K562 (cell line): ENCODE measurements around the gene PTPRE. TPM values are rescaled to one million over a fixed set of nuclear protein-coding genes. Genes with fewer than 3 reads are reported as not detected.

Source experiments
- ATAC-seq: fragments of 200-7000 bp; cut with Tn5 transposase; 3 replicates; pipeline ENCODE4 v1.9.1; 2020; ENCODE audit warnings: moderate library complexity
- BruUV-seq: library from RNA; stranded (reverse); fragments of 400-500 nt; replicated peaks from 2 replicates; lab custom pipeline; 2021; lab: Mats Ljungman, UMichigan
- CTCF ChIA-PET: fragments of 300-600 bp; formaldehyde crosslinking; extraction: SDS; loops from one replicate; lab custom pipeline; 2021; ENCODE audit warnings: low intra/inter-chr PET ratio; lab: Yijun Ruan, JAX
- POLR2A ChIA-PET: fragments of 300-600, 350-650 bp; sonication (Branson Sonifier 250); formaldehyde crosslinking; extraction: SDS; loops from one replicate; lab custom pipeline; 2021; ENCODE audit warnings: antibody characterized with exemption, inconsistent platforms; lab: Yijun Ruan, JAX
- DNase-seq, 4 experiments: peaks; one replicate each; pipeline versions ENCODE4 v3.0.0 to v3.0.0-alpha.2; 2011 to 2018; ENCODE audit warnings: low spot score in 3 of 4, mixed read lengths in 3 of 4; ENCODE audit errors: extremely low read depth in 1 of 4
- FAIRE-seq: peaks from 2 replicates; lab custom pipeline; 2011; peaks lifted over from hg19 to GRCh38; lab: Jason Lieb, UNC
- H2AFZ ChIP-seq: 2 replicates; pipeline ENCODE4 v1.6.0; 2011; ENCODE audit warnings: low read depth, low read length, control low read depth, inconsistent platforms
- H3K27ac ChIP-seq: fragments of 200-600 bp; 3 replicates; pipeline ENCODE4 v1.8.0; 2011; ENCODE audit warnings: low read depth, mild to moderate bottlenecking, control low read depth, inconsistent platforms, low read length, moderate library complexity, mixed read lengths; ENCODE audit errors: extremely low read depth
- H3K27me3 ChIP-seq, 2 experiments: fragments of 300-600 bp in 1 of 2; 2 replicates in 1 of 2; 3 replicates in 1 of 2; pipeline versions ENCODE4 v1.6.0 to v1.8.0; 2011; ENCODE audit warnings: inconsistent platforms in 2 of 2, low read length in 2 of 2, mild to moderate bottlenecking in 1 of 2, mixed read lengths in 1 of 2, moderate library complexity in 1 of 2; ENCODE audit not compliant: control insufficient read depth in 2 of 2, insufficient read depth in 2 of 2
- H3K36me3 ChIP-seq: fragments of 300-600 bp; 3 replicates; pipeline ENCODE4 v1.8.0; 2011; ENCODE audit warnings: mild to moderate bottlenecking, low read length, inconsistent platforms; ENCODE audit not compliant: control insufficient read depth, insufficient read depth
- H3K4me1 ChIP-seq, 2 experiments: fragments of 200-600 bp in 1 of 2; replicated peaks in 1 of 2; 2 replicates in 1 of 2; 3 replicates in 1 of 2; pipeline versions ENCODE4 v1.5.1 to v1.8.0; 2011; ENCODE audit warnings: inconsistent platforms in 2 of 2, low read length in 2 of 2, mild to moderate bottlenecking in 1 of 2, mixed read lengths in 1 of 2, moderate library complexity in 1 of 2; ENCODE audit not compliant: control insufficient read depth in 2 of 2, insufficient read depth in 2 of 2
- H3K4me2 ChIP-seq: 2 replicates; pipeline ENCODE4 v1.6.1; 2011; ENCODE audit warnings: low read length, control low read depth, inconsistent platforms, mixed read lengths; ENCODE audit not compliant: insufficient read depth
- H3K4me3 ChIP-seq: fragments of 200-600 bp; sonication (generic), shearing (Covaris generic); 2 replicates; pipeline ENCODE4 v1.5.1; 2016; ENCODE audit warnings: control low read depth, inconsistent platforms
- H3K79me2 ChIP-seq: fragments of 200-600 bp; 3 replicates; pipeline ENCODE4 v1.8.0; 2011; ENCODE audit warnings: low read length, inconsistent platforms; ENCODE audit not compliant: control insufficient read depth, insufficient read depth
- H3K9ac ChIP-seq, 2 experiments: 2 replicates each; pipeline versions ENCODE4 v1.6.0 to v1.6.1; 2011; ENCODE audit warnings: low read depth in 2 of 2, low read length in 2 of 2, control low read depth in 1 of 2, inconsistent platforms in 1 of 2, mild to moderate bottlenecking in 1 of 2, mixed read lengths in 1 of 2; ENCODE audit not compliant: insufficient read depth in 1 of 2
- H3K9me1 ChIP-seq: one replicate; pipeline ENCODE4 v1.6.0; 2011; ENCODE audit warnings: inconsistent platforms, mild to moderate bottlenecking, low read length, moderate library complexity; ENCODE audit not compliant: control insufficient read depth, insufficient read depth
- H3K9me3 ChIP-seq: replicated peaks from 2 replicates; pipeline ENCODE4 v1.5.1; 2011; ENCODE audit warnings: low read depth, low read length, inconsistent platforms; ENCODE audit not compliant: control insufficient read depth, insufficient read depth
- H4K20me1 ChIP-seq: replicated peaks from 2 replicates; pipeline ENCODE4 v1.6.1; 2011; ENCODE audit warnings: low read length, inconsistent platforms, mixed read lengths; ENCODE audit not compliant: control insufficient read depth, insufficient read depth
- CCNT2 ChIP-seq: IDR thresholded peaks from 2 replicates; pipeline ENCODE4 v1.6.1; 2011; ENCODE audit warnings: borderline replicate concordance, low read depth, mild to moderate bottlenecking, moderate library complexity, mixed read lengths, low read length; ENCODE audit not compliant: insufficient read length; ENCODE audit errors: extremely low read depth
- ESRRA ChIP-seq: fragments of 450-650 bp; IDR thresholded peaks from 2 replicates; pipeline ENCODE4 v1.6.1; 2014; ENCODE audit warnings: low read depth, mild to moderate bottlenecking, moderate library complexity, borderline replicate concordance
- HDAC3 ChIP-seq: fragments of 450-650 bp; IDR thresholded peaks from 2 replicates; pipeline ENCODE4 v1.6.1; 2018; ENCODE audit warnings: borderline replicate concordance, mild to moderate bottlenecking, moderate library complexity; ENCODE audit not compliant: partially characterized antibody
- RFX7 ChIP-seq: fragments of 250-450 bp; sonication (Bioruptor Pico); IDR thresholded peaks from 2 replicates; pipeline ENCODE4 v1.5.1; 2021; ENCODE audit warnings: mild to moderate bottlenecking
- SRF ChIP-seq, 2 experiments: fragments of 250-450, 450-650 bp in 1 of 2; sonication (Bioruptor Pico) in 1 of 2; sonication (generic) in 1 of 2; formaldehyde crosslinking; IDR thresholded peaks; 2 replicates each; pipeline versions ENCODE4 v1.5.0 to v1.5.1; 2020 to 2022; ENCODE audit warnings: mild to moderate bottlenecking in 1 of 2, missing genetic modification reagents in 1 of 2
- ZNF124 ChIP-seq: sonication (generic); formaldehyde crosslinking; IDR thresholded peaks from 2 replicates; pipeline ENCODE4 v1.8.1; 2022; ENCODE audit warnings: missing genetic modification reagents
- WGBS: fragments of 100-300 bp; shearing (Covaris generic); methylation state at CpG from one replicate; pipeline ENCODE4 v1.1.6; 2016; ENCODE audit warnings: low coverage, mixed read lengths; ENCODE audit not compliant: insufficient coverage; ENCODE audit errors: missing lambda C conversion rate; 5-methylcytosine and 5-hydroxymethylcytosine counted together
- in situ Hi-C: fragments of 300-500 bp; cut with MboI; formaldehyde crosslinking; loops from 4 replicates; pipeline ENCODE4 v1.15.0; 2018; ENCODE audit warnings: inconsistent platforms, mixed read lengths
- intact Hi-C: fragments of 100-400 bp; cut with micrococcal nuclease; formaldehyde crosslinking; loops from 2 replicates; pipeline ENCODE4 v1.14.2; 2022
- polyA plus RNA-seq, 8 experiments: library from polyadenylated mRNA; depleted of rRNA in 4 of 8; stranded (reverse) in 5 of 8; unstranded in 3 of 8; fragments of >200 nt; fragmentation: Nextera tagmentation in 2 of 8; fragmentation: Illumina TruSeq in 1 of 8; extraction: Ambion mirVana in 2 of 8; extraction: Trizol in 1 of 8; gene quantifications; 2 replicates each; pipeline versions ENCODE4 v1.2.1 to v1.2.3, GENCODE V29; 2011 to 2014; ENCODE audit warnings: inconsistent platforms in 1 of 8, missing spikeins in 1 of 8
- total RNA-seq, 7 experiments: library from RNA; depleted of rRNA in 6 of 7; stranded (reverse); fragments of >200 nt in 6 of 7; fragmentation: Illumina TruSeq in 2 of 7; extraction: Trizol in 2 of 7; gene quantifications; 2 replicates each; pipeline versions ENCODE4 v1.2.1 to v1.2.3, GENCODE V29; 2011 to 2021; ENCODE audit warnings: low replicate concordance in 1 of 7

Gene PTPRE
- total and polyA plus RNA-seq, 9 of the 15 experiments (the other 6 are each of a cell fraction or from before 2014, with no cell fraction given) = 0.01 to 0.13 (median 0.04) TPM; not detected in 4

DNA sequence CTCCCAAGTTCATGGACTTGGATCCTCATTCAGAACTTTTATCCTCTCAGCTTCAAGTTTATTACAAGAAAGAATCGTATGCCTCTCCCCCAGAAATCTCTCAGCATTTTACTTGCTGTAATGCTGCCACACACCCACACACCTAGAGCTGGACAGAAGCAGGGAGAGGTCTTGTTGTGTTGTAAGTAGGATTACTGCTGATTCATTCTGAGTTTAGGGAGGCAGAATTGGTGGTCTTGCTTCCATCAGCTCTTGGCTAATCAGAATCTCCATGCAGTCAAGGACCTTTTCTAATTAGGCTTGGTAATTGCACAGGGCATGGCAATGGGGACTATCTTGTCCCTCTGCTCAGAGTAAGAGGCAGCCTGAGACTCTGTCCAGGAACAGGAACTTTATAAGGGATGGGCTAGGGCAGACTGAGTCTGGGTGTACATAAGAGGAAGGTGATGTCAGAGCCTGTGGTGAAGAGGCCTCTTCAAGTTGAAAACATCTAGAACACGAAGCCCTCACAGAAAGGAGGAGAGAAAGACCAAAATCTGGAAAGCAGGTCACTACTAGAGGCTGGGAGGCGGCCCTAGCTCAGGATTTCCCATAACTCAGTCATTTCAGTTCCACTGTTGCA, 7.0 kb upstream of the PTPRE start:
- Histone ChIP-seq H3K36me3 (no peaks in the 10 kb centered on the region), H4K20me1 (no peaks in the 10 kb centered on the region), H3K9ac (no peak overlapping the region), H3K4me3 (no peak overlapping the region), H3K4me2 (no peak overlapping the region), H3K9me1 (no peaks in the 10 kb centered on the region), H3K9me3 (no peaks in the 10 kb centered on the region), H3K79me2 (no peaks in the 10 kb centered on the region), H2AFZ (no peak overlapping the region), H3K27me3 (no peaks in the 10 kb centered on the region; a peak in 1 of 5 replicates), H3K4me1 (no peaks in the 10 kb centered on the region)
- ChIA-PET CTCF (no interaction called here), POLR2A (no interaction called here)
- no TSS peak for BruUV-seq
- FAIRE-seq = no peak
- intact Hi-C loops = no loop called here
- 0% methylated on average over 3 of the region's 3 CpGs for WGBS
- DNase-seq = no peak
- no peak for ATAC-seq
- no peak for TF ChIP-seq HDAC3
- no peak for TF ChIP-seq RFX7 (CRISPR knock-in tag)
- no peak for TF ChIP-seq ZNF124 (CRISPR knock-in tag)
- no peak for TF ChIP-seq CCNT2
- TF ChIP-seq SRF (CRISPR knock-in tag; IDR thresholded peaks at IDR 0.05) = no peak
- TF ChIP-seq ESRRA = no peak
- TF ChIP-seq, all 486 proteins: peak for 0
- H3K27ac ChIP-seq = no peak overlapping the region
- in situ Hi-C loops = no loop called here
